Measurements from ENCODE around the gene RAB3GAP1. TPM values are rescaled to one million over a fixed set of nuclear protein-coding genes. Genes with fewer than 3 reads are reported as not detected.
"Not testable (repeated sequence)": the region's sequence is repeated elsewhere in the genome, so short reads cannot be mapped to it uniquely, and the experiment has no call there.

Gene RAB3GAP1
- total RNA-seq, 1 experiment from 2014 or later, result 63.4 TPM

- BruUV-seq (replicated peaks), result no TSS peak
- CTCF ChIA-PET, result no interaction called here
- Mint-ChIP-seq H3K4me1 (ENCODE audit: insufficient read depth, unreplicated experiment) (no peaks in the 10 kb centered on the region), H3K4me3 (ENCODE audit: unreplicated experiment) (no peak overlapping the region), H3K9me3 (ENCODE audit: unreplicated experiment) (peaks cover 8% of the 10 kb centered on the region), H3K27me3 (ENCODE audit: insufficient read depth, unreplicated experiment) (no peaks in the 10 kb centered on the region), H3K27ac (ENCODE audit: low read depth, unreplicated experiment) (peak overlapping the region; percentile 23), H3K36me3 (ENCODE audit: insufficient read depth, unreplicated experiment) (peaks cover 44% of the 10 kb centered on the region)
- intact Hi-C loops (cut with micrococcal nuclease), result no loop called here
- no peak for DNase-seq (ENCODE audit: unreplicated experiment)
- TF ChIP-seq, protein P1, sequence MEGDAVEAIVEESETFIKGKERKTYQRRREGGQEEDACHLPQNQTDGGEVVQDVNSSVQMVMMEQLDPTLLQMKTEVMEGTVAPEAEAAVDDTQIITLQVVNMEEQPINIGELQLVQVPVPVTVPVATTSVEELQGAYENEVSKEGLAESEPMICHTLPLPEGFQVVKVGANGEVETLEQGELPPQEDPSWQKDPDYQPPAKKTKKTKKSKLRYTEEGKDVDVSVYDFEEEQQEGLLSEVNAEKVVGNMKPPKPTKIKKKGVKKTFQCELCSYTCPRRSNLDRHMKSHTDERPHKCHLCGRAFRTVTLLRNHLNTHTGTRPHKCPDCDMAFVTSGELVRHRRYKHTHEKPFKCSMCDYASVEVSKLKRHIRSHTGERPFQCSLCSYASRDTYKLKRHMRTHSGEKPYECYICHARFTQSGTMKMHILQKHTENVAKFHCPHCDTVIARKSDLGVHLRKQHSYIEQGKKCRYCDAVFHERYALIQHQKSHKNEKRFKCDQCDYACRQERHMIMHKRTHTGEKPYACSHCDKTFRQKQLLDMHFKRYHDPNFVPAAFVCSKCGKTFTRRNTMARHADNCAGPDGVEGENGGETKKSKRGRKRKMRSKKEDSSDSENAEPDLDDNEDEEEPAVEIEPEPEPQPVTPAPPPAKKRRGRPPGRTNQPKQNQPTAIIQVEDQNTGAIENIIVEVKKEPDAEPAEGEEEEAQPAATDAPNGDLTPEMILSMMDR (IDR thresholded peaks at IDR 0.05; ENCODE audit: unreplicated experiment), result no peak
- POLR2A ChIA-PET, result interaction anchor here (0.8 kb wide), 1 partner anchor 19 kb away, joined by 3 read pairs; no protein-coding TSS in a partner anchor
These were observed 61.2 kb downstream of the RAB3GAP1 start for GRCh38 chr2:135113322-135113721.

GRCh38 chr2:135119582-135119981, 67.5 kb downstream of the RAB3GAP1 start:
- TF ChIP-seq, protein P1 (IDR thresholded peaks at IDR 0.05; ENCODE audit: unreplicated experiment), result no peak
- peaks cover 43% of the 10 kb centered on the region for H3K36me3 Mint-ChIP-seq (ENCODE audit: insufficient read depth, unreplicated experiment)
- intact Hi-C loops (cut with micrococcal nuclease), result no loop called here
- H3K9me3 Mint-ChIP-seq (ENCODE audit: unreplicated experiment), result peaks cover 8% of the 10 kb centered on the region
- DNase-seq (ENCODE audit: unreplicated experiment), result no peak
- no peak overlapping the region for H3K4me3 Mint-ChIP-seq (ENCODE audit: unreplicated experiment)
- BruUV-seq (replicated peaks), result no TSS peak
- H3K27me3 Mint-ChIP-seq (ENCODE audit: insufficient read depth, unreplicated experiment), result no peaks in the 10 kb centered on the region
- CTCF ChIA-PET, result no interaction called here
- H3K4me1 Mint-ChIP-seq (ENCODE audit: insufficient read depth, unreplicated experiment), result no peaks in the 10 kb centered on the region
- no peak overlapping the region for H3K27ac Mint-ChIP-seq (ENCODE audit: low read depth, unreplicated experiment)
- POLR2A ChIA-PET, result no interaction called here

GRCh38 chr2:135121016-135121657, 69.0 kb downstream of the RAB3GAP1 start:
- intact Hi-C loops (cut with micrococcal nuclease), result loop anchor here (10.0 kb wide), 1 partner anchor 66 kb away; the partner anchor contains the start of gene RAB3GAP1
- Mint-ChIP-seq H3K9me3 (ENCODE audit: unreplicated experiment) (peaks cover 8% of the 10 kb centered on the region), H3K27ac (ENCODE audit: low read depth, unreplicated experiment) (no peak overlapping the region), H3K4me1 (ENCODE audit: insufficient read depth, unreplicated experiment) (peaks cover 9% of the 10 kb centered on the region), H3K36me3 (ENCODE audit: insufficient read depth, unreplicated experiment) (peaks cover 38% of the 10 kb centered on the region), H3K27me3 (ENCODE audit: insufficient read depth, unreplicated experiment) (no peaks in the 10 kb centered on the region), H3K4me3 (ENCODE audit: unreplicated experiment) (no peak overlapping the region)
- ChIA-PET POLR2A (interaction anchor here (0.6 kb wide), 1 partner anchor 67 kb away, joined by 3 read pairs; no protein-coding TSS in a partner anchor), CTCF (no interaction called here)
- TF ChIP-seq, protein P1 (IDR thresholded peaks at IDR 0.05; ENCODE audit: unreplicated experiment), result no peak
- DNase-seq (ENCODE audit: unreplicated experiment), result no peak
- no TSS peak for BruUV-seq (replicated peaks)

- H3K4me1 Mint-ChIP-seq (ENCODE audit: insufficient read depth, unreplicated experiment); DNase-seq (ENCODE audit: unreplicated experiment); H3K27ac Mint-ChIP-seq (ENCODE audit: low read depth, unreplicated experiment); H3K27me3 Mint-ChIP-seq (ENCODE audit: insufficient read depth, unreplicated experiment); H3K4me3 Mint-ChIP-seq (ENCODE audit: unreplicated experiment); CTCF ChIA-PET; POLR2A ChIA-PET; BruUV-seq (replicated peaks); H3K9me3 Mint-ChIP-seq (ENCODE audit: unreplicated experiment): not testable (repeated sequence)
- intact Hi-C loops (cut with micrococcal nuclease), result loop anchor here (10.0 kb wide), 1 partner anchor 67 kb away; the partner anchor contains the start of gene RAB3GAP1
- peaks cover 42% of the 10 kb centered on the region for H3K36me3 Mint-ChIP-seq (ENCODE audit: insufficient read depth, unreplicated experiment)
These were observed 69.6 kb downstream of the RAB3GAP1 start for GRCh38 chr2:135121658-135122039.
